HS-5 (cell line): ENCODE measurements around the gene NDOR1.
"Not testable (repeated sequence)": the region's sequence is repeated elsewhere in the genome, so short reads cannot be mapped to it uniquely, and the experiment has no call there.

Experiments used
- DNase-seq: peaks from one replicate; pipeline ENCODE4 v3.0.0-alpha.2; 2012; ENCODE audit warnings: low read depth

NDOR1 gene

GRCh38 chr9:137231372-137232039 lies 26.0 kb downstream of the NDOR1 start:
- DNase-seq = no peak

- no peak for DNase-seq
Observed at GRCh38 chr9:137232101-137232500, 26.6 kb downstream of the NDOR1 start.

DNA sequence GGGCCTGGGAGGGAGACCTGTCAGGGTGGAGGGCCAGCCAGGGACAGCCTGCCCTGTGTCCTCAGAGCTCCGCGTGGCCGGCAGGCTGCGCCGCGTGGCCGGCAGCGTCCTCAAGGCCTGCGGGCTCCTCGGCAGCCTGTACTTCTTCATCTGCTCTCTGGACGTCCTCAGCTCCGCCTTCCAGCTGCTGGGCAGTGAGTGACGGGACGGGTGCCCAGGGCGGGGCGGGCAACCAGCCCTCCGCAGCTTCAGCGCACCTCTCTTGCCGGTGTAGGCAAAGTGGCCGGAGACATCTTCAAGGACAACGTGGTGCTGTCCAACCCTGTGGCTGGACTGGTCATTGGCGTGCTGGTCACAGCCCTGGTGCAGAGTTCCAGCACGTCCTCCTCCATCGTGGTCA lies 27.0 kb downstream of the NDOR1 start:
- DNase-seq = no peak

DNA sequence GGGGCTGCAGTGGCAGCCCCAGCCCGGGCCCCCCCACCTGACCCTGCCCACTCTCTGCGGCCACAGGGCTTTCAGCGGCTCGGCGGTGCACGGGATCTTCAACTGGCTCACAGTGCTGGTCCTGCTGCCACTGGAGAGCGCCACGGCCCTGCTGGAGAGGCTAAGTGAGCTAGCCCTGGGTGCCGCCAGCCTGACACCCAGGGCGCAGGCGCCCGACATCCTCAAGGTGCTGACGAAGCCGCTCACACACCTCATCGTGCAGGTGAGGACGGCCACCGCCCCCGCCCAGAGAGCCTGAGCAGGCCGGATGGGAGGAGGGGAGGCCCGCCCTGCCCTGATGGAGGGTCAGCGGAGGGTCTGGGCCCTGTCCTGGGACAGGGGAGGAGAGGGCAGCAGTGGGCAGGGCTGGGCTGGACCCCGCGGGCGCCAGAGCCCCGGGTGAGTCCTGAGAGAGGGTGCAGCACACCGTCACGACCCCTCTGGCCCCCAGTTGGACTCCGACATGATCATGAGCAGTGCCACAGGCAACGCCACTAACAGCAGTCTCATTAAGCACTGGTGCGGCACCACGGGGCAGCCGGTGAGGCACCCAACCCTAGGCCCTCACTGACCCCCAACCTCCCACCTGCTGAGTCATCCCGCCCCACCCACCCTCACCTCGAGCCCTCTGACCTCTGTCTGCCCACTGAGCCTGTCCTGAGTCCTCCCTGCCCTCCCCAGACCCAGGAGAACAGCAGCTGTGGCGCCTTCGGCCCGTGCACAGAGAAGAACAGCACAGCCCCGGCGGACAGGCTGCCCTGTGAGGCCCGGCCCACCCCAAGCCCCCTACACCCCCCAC lies 27.9 kb downstream of the NDOR1 start:
- no peak for DNase-seq

DNA sequence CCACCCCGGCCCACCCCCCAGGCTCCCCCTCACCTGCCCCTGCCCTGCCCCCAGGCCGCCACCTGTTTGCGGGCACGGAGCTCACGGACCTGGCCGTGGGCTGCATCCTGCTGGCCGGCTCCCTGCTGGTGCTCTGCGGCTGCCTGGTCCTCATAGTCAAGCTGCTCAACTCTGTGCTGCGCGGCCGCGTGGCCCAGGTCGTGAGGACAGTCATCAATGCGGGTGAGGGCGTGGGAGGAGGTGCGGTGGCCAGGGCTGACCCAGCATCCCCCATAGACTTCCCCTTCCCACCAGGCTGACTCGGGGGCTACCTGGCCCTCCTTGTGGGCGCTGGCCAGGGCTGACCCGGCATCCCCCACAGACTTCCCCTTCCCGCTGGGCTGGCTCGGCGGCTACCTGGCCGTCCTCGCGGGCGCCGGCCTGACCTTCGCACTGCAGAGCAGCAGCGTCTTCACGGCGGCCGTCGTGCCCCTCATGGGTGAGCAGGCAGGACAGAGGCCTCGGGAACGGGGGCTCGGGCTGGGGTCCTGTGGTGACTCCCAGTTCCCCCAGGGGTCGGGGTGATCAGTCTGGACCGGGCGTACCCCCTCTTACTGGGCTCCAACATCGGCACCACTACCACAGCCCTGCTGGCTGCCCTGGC lies 28.7 kb downstream of the NDOR1 start:
- DNase-seq = no peak

- no peak for DNase-seq
Observed at GRCh38 chr9:137234758-137235423, 29.4 kb downstream of the NDOR1 start.

GRCh38 chr9:137235424-137236237 lies 30.1 kb downstream of the NDOR1 start:
- DNase-seq = no peak

GRCh38 chr9:137236238-137236935 lies 30.9 kb downstream of the NDOR1 start:
- DNase-seq = no peak

GRCh38 chr9:137236936-137237421 lies 31.5 kb downstream of the NDOR1 start:
- no peak for DNase-seq

DNA sequence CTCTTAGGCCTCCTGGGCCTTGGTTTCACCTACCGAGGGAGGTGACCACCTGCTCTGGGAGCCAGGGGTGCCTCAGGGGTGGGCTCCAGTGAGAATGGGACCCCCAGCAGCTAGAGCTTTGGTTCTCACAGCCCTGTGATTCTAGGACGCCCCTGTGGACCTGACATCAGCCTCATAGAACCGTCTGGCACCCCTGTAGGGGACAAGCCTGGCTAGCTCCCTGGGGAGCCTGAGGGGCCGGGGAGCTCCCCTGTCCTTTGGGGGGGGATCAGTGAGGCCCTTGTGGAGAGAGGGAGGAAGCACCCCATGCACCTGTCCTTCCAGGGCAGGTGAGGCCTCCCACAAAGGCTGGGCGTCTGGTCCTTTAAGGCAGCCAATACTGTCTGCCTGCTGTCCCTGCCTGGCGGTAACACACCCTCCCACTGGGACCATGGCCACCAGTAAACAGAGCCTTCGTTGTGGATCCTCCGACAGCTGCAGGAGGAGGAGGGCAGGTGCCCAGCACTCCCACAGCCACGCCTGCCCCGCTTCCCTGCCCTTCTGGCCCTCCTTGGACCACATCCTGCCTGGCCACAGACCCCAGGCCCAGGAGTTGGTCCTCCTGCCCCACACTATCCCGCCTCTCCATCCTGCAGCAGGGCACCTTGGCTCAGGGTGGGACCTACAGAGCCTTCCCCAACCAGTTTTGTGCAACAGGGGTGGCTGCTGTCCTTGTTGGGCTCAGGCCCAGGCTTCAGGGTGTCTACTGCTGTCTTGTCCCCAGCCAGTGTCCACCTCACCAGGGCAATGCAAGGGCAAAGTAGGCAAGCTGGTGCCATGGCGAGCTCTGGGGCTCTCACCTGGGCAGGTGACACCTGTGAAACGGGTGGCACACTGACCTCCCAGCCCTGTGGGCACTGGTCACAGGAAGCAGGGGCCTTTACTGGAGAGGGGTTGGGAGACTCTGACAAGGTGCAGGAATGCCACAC lies 32.5 kb downstream of the NDOR1 start:
- no peak for DNase-seq

- not testable (repeated sequence) for DNase-seq
Observed at GRCh38 chr9:137239541-137240200, 34.2 kb downstream of the NDOR1 start.

DNA sequence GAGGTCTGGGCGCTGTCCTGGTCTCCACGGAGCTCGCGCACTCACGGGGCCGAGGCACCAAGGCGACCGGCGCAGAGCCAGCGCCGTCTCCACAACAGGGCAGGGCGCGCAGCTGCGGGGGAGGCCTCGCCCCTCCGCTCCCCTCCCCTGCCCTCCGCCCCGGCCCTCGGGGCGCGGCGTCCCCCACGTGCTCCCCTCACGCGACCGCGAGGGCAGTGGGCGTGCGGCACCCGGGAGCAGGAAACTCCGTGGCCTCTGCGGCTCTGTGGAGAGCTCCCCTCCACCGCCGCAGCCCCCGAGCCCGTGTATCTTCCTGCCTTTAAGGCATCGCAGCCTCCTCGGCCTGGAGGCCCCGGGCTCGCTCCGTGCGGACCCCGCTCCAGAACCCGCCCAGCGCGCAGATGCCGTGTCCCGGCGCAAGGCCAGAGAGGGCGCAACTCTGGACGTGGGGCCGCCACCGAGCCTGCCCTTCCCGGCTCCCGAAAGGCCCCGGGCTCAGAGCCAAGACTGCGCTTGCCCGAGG lies 34.9 kb downstream of the NDOR1 start:
- peak; percentile 57 for DNase-seq

GRCh38 chr9:137240841-137241489 lies 35.5 kb downstream of the NDOR1 start, which contains the start of gene TUBB4B:
Gene TUBB4B (plus strand): TSS chr9:137241287. CDS start chr9:137241361, 74 bp downstream.
- DNase-seq = peak; percentile 100

GRCh38 chr9:137241490-137242268 lies 36.2 kb downstream of the NDOR1 start:
- no peak for DNase-seq

DNA sequence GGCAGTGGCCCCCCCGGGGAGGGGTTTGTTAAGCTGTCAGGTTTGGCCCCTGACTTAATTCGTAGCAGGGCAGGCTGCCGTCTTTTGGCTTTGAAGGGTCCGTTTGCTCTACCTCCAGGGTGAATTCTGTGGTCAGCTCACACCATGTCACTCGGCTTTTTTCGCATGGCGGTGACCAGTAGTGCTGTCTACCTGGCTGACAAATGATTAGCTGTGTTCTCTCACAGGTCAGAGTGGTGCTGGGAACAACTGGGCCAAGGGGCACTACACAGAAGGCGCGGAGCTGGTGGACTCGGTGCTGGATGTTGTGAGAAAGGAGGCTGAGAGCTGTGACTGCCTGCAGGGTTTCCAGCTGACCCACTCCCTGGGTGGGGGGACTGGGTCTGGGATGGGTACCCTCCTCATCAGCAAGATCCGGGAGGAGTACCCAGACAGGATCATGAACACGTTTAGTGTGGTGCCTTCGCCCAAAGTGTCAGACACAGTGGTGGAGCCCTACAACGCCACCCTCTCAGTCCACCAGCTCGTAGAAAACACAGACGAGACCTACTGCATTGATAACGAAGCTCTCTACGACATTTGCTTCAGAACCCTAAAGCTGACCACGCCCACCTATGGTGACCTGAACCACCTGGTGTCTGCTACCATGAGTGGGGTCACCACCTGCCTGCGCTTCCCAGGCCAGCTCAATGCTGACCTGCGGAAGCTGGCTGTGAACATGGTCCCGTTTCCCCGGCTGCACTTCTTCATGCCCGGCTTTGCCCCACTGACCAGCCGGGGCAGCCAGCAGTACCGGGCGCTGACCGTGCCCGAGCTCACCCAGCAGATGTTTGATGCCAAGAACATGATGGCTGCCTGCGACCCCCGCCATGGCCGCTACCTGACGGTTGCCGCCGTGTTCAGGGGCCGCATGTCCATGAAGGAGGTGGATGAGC lies 37.0 kb downstream of the NDOR1 start:
- DNase-seq = no peak

- DNase-seq = not testable (repeated sequence)
Observed at GRCh38 chr9:137243266-137243625, 37.7 kb downstream of the NDOR1 start.
